Measurements from ENCODE around the gene MPZL3.

DNA sequence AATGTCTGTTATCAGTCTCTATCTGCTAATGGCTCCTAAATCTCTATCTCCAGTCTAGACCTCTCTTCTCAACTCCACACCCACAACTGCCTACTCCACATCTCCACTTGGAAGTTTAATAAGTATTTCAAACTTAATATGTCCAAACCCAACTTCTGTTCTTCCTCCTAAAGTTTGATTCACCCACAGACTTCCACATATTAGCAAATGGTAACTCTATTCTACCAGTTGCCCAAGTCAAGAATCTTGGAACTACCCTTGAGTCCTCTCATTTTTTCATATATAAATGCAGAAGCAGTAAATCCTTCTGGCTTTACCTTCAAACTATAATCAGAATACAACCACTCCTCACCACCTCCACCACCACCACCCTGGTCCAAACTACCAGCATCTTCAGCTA is 20.7 kb downstream of the MPZL3 start:
- TF ChIP-seq TAF1 (IDR thresholded peaks at IDR 0.05; ENCODE audit: borderline replicate concordance, low read depth, low read length) (no peak), POLR2A (IDR thresholded peaks at IDR 0.05; ENCODE audit: low read depth, low read length) (no peak), POLR2AphosphoS5 (IDR thresholded peaks at IDR 0.05; ENCODE audit: low read depth, low read length) (no peak)

All from GM12892 (cell line).